ENCODE data around the gene LRP2. TPM values are rescaled to one million over a fixed set of nuclear protein-coding genes. Genes with fewer than 3 reads are reported as not detected.
A peak's percentile ranks its signal among the peaks of the same experiment; 100 is the strongest.

Gene LRP2
- total RNA-seq, 1 experiment from 2014 or later = not detected

- no peak for DNase-seq (ENCODE audit: low read depth)
Measured at GRCh38 chr2:169091761-169092519, 270.4 kb downstream of the LRP2 start.

- DNase-seq (ENCODE audit: low read depth) = no peak
Measured at GRCh38 chr2:169091256-169091655, 271.1 kb downstream of the LRP2 start.

- no peak for DNase-seq (ENCODE audit: low read depth)
Measured at GRCh38 chr2:169090133-169090820, 272.1 kb downstream of the LRP2 start.

GRCh38 chr2:169089182-169089581, 273.2 kb downstream of the LRP2 start:
- DNase-seq (ENCODE audit: low read depth) = no peak

GRCh38 chr2:169087757-169088379, 274.5 kb downstream of the LRP2 start:
- no peak for DNase-seq (ENCODE audit: low read depth)

- no peak for DNase-seq (ENCODE audit: low read depth)
Measured at GRCh38 chr2:169086893-169087467, 275.4 kb downstream of the LRP2 start.

- DNase-seq (ENCODE audit: low read depth) = no peak
Measured at GRCh38 chr2:169082995-169083394, 279.3 kb downstream of the LRP2 start.

GRCh38 chr2:169081551-169081950, 280.8 kb downstream of the LRP2 start:
- no peak for DNase-seq (ENCODE audit: low read depth)

GRCh38 chr2:169080250-169081069, 281.9 kb downstream of the LRP2 start:
- DNase-seq (ENCODE audit: low read depth) = no peak

GRCh38 chr2:169077674-169078240, 284.6 kb downstream of the LRP2 start:
- DNase-seq (ENCODE audit: low read depth) = peak; percentile 32

Other genes starting within 250 kb of the LRP2 start
- gene BBS5, start 117.0 kb upstream of the LRP2 start, total RNA-seq (2014; rRNA removed) = 6.0 and 7.2 TPM in 2 replicates
- 32.3 and 91.1 TPM in 2 replicates for gene KLHL41, start 147.2 kb upstream of the LRP2 start, total RNA-seq (2014; rRNA removed)
- gene FASTKD1, start 211.3 kb upstream of the LRP2 start, total RNA-seq (2014; rRNA removed) = 22.8 and 26.9 TPM in 2 replicates
- gene PPIG, start 221.8 kb upstream of the LRP2 start, total RNA-seq (2014; rRNA removed) = 22.8 and 26.0 TPM in 2 replicates